ENCODE results near the gene SMAD6.

GRCh38 chr15:66799242-66799641 lies 97.2 kb downstream of the SMAD6 start:
- TF ChIP-seq CTCF (IDR thresholded peaks at IDR 0.05) (no peak), EP300 (IDR thresholded peaks at IDR 0.05) (no peak), POLR2AphosphoS5 (IDR thresholded peaks at IDR 0.05) (no peak), POLR2A (IDR thresholded peaks at IDR 0.05) (no peak)
